H1 (cell line): Measurements from ENCODE around the gene EPN3. TPM values are rescaled to one million over a fixed set of nuclear protein-coding genes. Genes with fewer than 3 reads are reported as not detected.

ENCODE experiments used
- CTCF ChIA-PET: fragments of 300-600 bp; sonication (Branson Sonifier 250); formaldehyde crosslinking; loops from one replicate; lab custom pipeline; 2021; ENCODE audit not compliant: partially characterized antibody; lab: Charles Lee
- POLR2A ChIA-PET: fragments of 300-600 bp; sonication (Branson Sonifier 250); formaldehyde crosslinking; loops from one replicate; lab custom pipeline; 2021; ENCODE audit warnings: inconsistent platforms; ENCODE audit not compliant: partially characterized antibody; lab: Charles Lee
- DNase-seq, 2 experiments: peaks; one replicate each; pipeline versions ENCODE4 v3.0.0 to v3.0.0-alpha.2; 2010 to 2022; ENCODE audit warnings: low spot score in 2 of 2, low read depth in 1 of 2, mixed read lengths in 1 of 2
- FAIRE-seq: peaks from 2 replicates; lab custom pipeline; 2011; peaks lifted over from hg19 to GRCh38; lab: Jason Lieb, UNC
- H2AFZ ChIP-seq: 2 replicates; pipeline ENCODE4 v1.8.1; 2012; ENCODE audit warnings: low read length, inconsistent platforms
- H2AK5ac ChIP-seq: 2 replicates; pipeline ENCODE4 v1.6.1; 2013; ENCODE audit warnings: low read depth, low read length
- H2BK120ac ChIP-seq: replicated peaks from 2 replicates; pipeline ENCODE3; 2013; ENCODE audit warnings: low read depth, low read length, inconsistent platforms
- H2BK12ac ChIP-seq: 2 replicates; pipeline ENCODE4 v1.6.1; 2013; ENCODE audit warnings: low read depth, low read length
- H2BK15ac ChIP-seq: 2 replicates; pipeline ENCODE4 v1.6.1; 2013; ENCODE audit warnings: low read length
- H2BK20ac ChIP-seq: 2 replicates; pipeline ENCODE4 v1.6.1; 2013; ENCODE audit warnings: low read length
- H2BK5ac ChIP-seq: 2 replicates; pipeline ENCODE4 v1.6.1; 2013; ENCODE audit warnings: low read depth, low read length
- H3K14ac ChIP-seq: 2 replicates; pipeline ENCODE4 v1.6.1; 2013; ENCODE audit warnings: inconsistent platforms; ENCODE audit not compliant: insufficient read length
- H3K18ac ChIP-seq: 2 replicates; pipeline ENCODE4 v1.6.1; 2013; ENCODE audit warnings: low read length; ENCODE audit errors: extremely low read depth
- H3K23ac ChIP-seq: 2 replicates; pipeline ENCODE4 v1.6.1; 2013; ENCODE audit warnings: inconsistent platforms; ENCODE audit not compliant: insufficient read length
- H3K23me2 ChIP-seq: 2 replicates; pipeline ENCODE4 v1.6.1; 2013; ENCODE audit warnings: low read depth, low read length
- H3K27ac ChIP-seq: 2 replicates; pipeline ENCODE4 v1.6.1; 2011; ENCODE audit warnings: low read depth, low read length, inconsistent platforms
- H3K27me3 ChIP-seq, 4 experiments: replicated peaks in 1 of 4; 1 replicate in 1 of 4; 2 replicates in 3 of 4; pipeline versions ENCODE4 v1.6.1 to v1.8.1; 2011 to 2013; ENCODE audit warnings: low read length in 3 of 4, mild to moderate bottlenecking in 3 of 4, inconsistent platforms in 2 of 4, mixed read lengths in 2 of 4, moderate library complexity in 1 of 4; ENCODE audit not compliant: control insufficient read depth in 3 of 4, insufficient read depth in 3 of 4; ENCODE audit errors: extremely low read depth in 1 of 4
- H3K36me3 ChIP-seq, 4 experiments: 2 replicates each; pipeline versions ENCODE4 v1.6.1 to v1.8.1; 2011 to 2013; ENCODE audit warnings: mild to moderate bottlenecking in 4 of 4, low read length in 3 of 4, moderate library complexity in 2 of 4, control low read depth in 1 of 4, inconsistent platforms in 1 of 4; ENCODE audit not compliant: insufficient read depth in 4 of 4, control insufficient read depth in 2 of 4
- H3K4ac ChIP-seq: replicated peaks from 2 replicates; pipeline ENCODE3; 2013; ENCODE audit warnings: low read length, low read depth, mixed read lengths, inconsistent platforms; ENCODE audit not compliant: insufficient read length
- H3K4me1 ChIP-seq, 4 experiments: replicated peaks in 1 of 4; 1 replicate in 1 of 4; 2 replicates in 3 of 4; pipeline versions ENCODE4 v1.6.1 to v1.8.1; 2011 to 2013; ENCODE audit warnings: low read length in 3 of 4, inconsistent platforms in 2 of 4, mixed read lengths in 1 of 4; ENCODE audit not compliant: insufficient read depth in 4 of 4, control insufficient read depth in 3 of 4
- H3K4me2 ChIP-seq, 2 experiments: 2 replicates each; pipeline versions ENCODE4 v1.6.1 to v1.8.1; 2011 to 2013; ENCODE audit warnings: low read depth in 2 of 2, low read length in 2 of 2, control low read depth in 1 of 2, inconsistent platforms in 1 of 2, mild to moderate bottlenecking in 1 of 2; ENCODE audit not compliant: insufficient read depth in 1 of 2
- H3K4me3 ChIP-seq, 4 experiments: fragments of 200-600, 300-600 bp in 1 of 4; sonication (generic), shearing (Covaris generic), sonication (Bioruptor Twin) in 1 of 4; 2 replicates each; pipeline versions ENCODE4 v1.5.1 to v1.8.1; 2011 to 2016; ENCODE audit warnings: low read length in 4 of 4, low read depth in 3 of 4, control low read depth in 2 of 4, inconsistent platforms in 2 of 4, mild to moderate bottlenecking in 2 of 4, mixed read lengths in 1 of 4, moderate library complexity in 1 of 4; ENCODE audit not compliant: insufficient read depth in 2 of 4; ENCODE audit errors: extremely low read depth in 1 of 4
- H3K56ac ChIP-seq: replicated peaks from 2 replicates; pipeline ENCODE3; 2013; ENCODE audit warnings: low read depth, mild to moderate bottlenecking, mixed read lengths, low read length, inconsistent platforms; ENCODE audit not compliant: insufficient read length
- H3K79me1 ChIP-seq: 2 replicates; pipeline ENCODE4 v1.6.1; 2013; ENCODE audit warnings: low read depth, low read length, control low read depth
- H3K79me2 ChIP-seq, 2 experiments: 2 replicates each; pipeline versions ENCODE4 v1.6.1 to v1.8.1; 2012 to 2013; ENCODE audit warnings: low read length in 2 of 2, mild to moderate bottlenecking in 2 of 2, inconsistent platforms in 1 of 2; ENCODE audit not compliant: insufficient read depth in 2 of 2, control insufficient read depth in 1 of 2
- H3K9ac ChIP-seq, 4 experiments: replicated peaks in 1 of 4; 1 replicate in 1 of 4; 2 replicates in 3 of 4; pipeline versions ENCODE4 v1.6.1 to v1.8.1; 2011 to 2013; ENCODE audit warnings: low read depth in 3 of 4, low read length in 3 of 4, control low read depth in 2 of 4, mild to moderate bottlenecking in 2 of 4, moderate library complexity in 2 of 4, inconsistent platforms in 1 of 4; ENCODE audit errors: extremely low read depth in 1 of 4
- H3K9me3 ChIP-seq, 2 experiments: 2 replicates each; pipeline versions ENCODE4 v1.6.1 to v1.8.1; 2012 to 2013; ENCODE audit warnings: mild to moderate bottlenecking in 2 of 2, moderate library complexity in 2 of 2, control low read depth in 1 of 2, inconsistent platforms in 1 of 2, low read depth in 1 of 2, low read length in 1 of 2, mixed read lengths in 1 of 2; ENCODE audit not compliant: insufficient read depth in 2 of 2
- H4K20me1 ChIP-seq, 2 experiments: replicated peaks in 1 of 2; 2 replicates each; pipeline versions ENCODE3 to v1.8.1; 2011 to 2013; ENCODE audit warnings: inconsistent platforms in 2 of 2, low read length in 2 of 2, mild to moderate bottlenecking in 1 of 2; ENCODE audit not compliant: insufficient read depth in 2 of 2, control insufficient read depth in 1 of 2
- H4K5ac ChIP-seq: 2 replicates; pipeline ENCODE4 v1.6.1; 2013; ENCODE audit warnings: low read length, low read depth, mixed read lengths, inconsistent platforms; ENCODE audit not compliant: insufficient read length
- H4K8ac ChIP-seq: 2 replicates; pipeline ENCODE4 v1.8.0; 2013; ENCODE audit warnings: mild to moderate bottlenecking, moderate library complexity, low read length, inconsistent platforms; ENCODE audit not compliant: insufficient read depth; ENCODE audit errors: extremely low read depth
- H4K91ac ChIP-seq: replicated peaks from 2 replicates; pipeline ENCODE3; 2013; ENCODE audit warnings: low read length, mixed read lengths, inconsistent platforms; ENCODE audit not compliant: insufficient read length
- BACH1 ChIP-seq: IDR thresholded peaks from 2 replicates; pipeline ENCODE4 v1.6.1; 2012; ENCODE audit warnings: low read length, improper control_type of control experiment
- GABPA ChIP-seq: IDR thresholded peaks from 2 replicates; pipeline ENCODE4 v1.6.1; 2011; ENCODE audit warnings: mild to moderate bottlenecking, low read length, moderate library complexity, borderline replicate concordance; ENCODE audit not compliant: insufficient read depth
- HDAC6 ChIP-seq: IDR thresholded peaks from one replicate; pipeline ENCODE4 v1.7.1; 2012; ENCODE audit warnings: low read depth, mild to moderate bottlenecking, inconsistent platforms, low read length, moderate library complexity
- JUND ChIP-seq: IDR thresholded peaks from 2 replicates; pipeline ENCODE4 v1.6.1; 2011; ENCODE audit warnings: mild to moderate bottlenecking, improper control_type of control experiment, low read length
- KDM1A ChIP-seq: fragments of 200-600, 300-600 bp; sonication (generic); IDR thresholded peaks from 2 replicates; pipeline ENCODE4 v1.7.1; 2016; ENCODE audit warnings: mild to moderate bottlenecking, low read length, borderline replicate concordance
- SIN3A ChIP-seq, 2 experiments: IDR thresholded peaks in 1 of 2; conservative IDR thresholded peaks in 1 of 2; 2 replicates each; pipeline ENCODE4 v1.6.1; 2011 to 2012; ENCODE audit warnings: low read length in 2 of 2, improper control_type of control experiment in 1 of 2, low read depth in 1 of 2, mild to moderate bottlenecking in 1 of 2
- SIRT6 ChIP-seq: IDR thresholded peaks from one replicate; pipeline ENCODE4 v1.7.1; 2012; ENCODE audit warnings: low read length, inconsistent platforms
- TAF1 ChIP-seq: IDR thresholded peaks from 2 replicates; pipeline ENCODE4 v1.6.1; 2011; ENCODE audit warnings: mild to moderate bottlenecking, low read depth, low read length
- TAF7 ChIP-seq: optimal IDR thresholded peaks from 2 replicates; pipeline ENCODE3; 2011; ENCODE audit warnings: low read depth, mild to moderate bottlenecking, inconsistent platforms, low read length, moderate library complexity, borderline replicate concordance
- ZNF274 ChIP-seq: IDR thresholded peaks from 2 replicates; pipeline ENCODE4 v1.7.0; 2012; ENCODE audit warnings: low read length, borderline replicate concordance; ENCODE audit errors: extremely low read depth
- WGBS, 2 experiments: shearing (Covaris generic) in 1 of 2; methylation state at CpG; one replicate each; pipeline versions ENCODE4 v1.1.6 to v1.1.7; 2013 to 2015; ENCODE audit warnings: low lambda C conversion rate in 2 of 2, mixed read lengths in 2 of 2, inconsistent platforms in 1 of 2, low coverage in 1 of 2, missing lambda C conversion rate in 1 of 2; ENCODE audit not compliant: insufficient replicate concordance in 2 of 2, insufficient coverage in 1 of 2, insufficient read length in 1 of 2; ENCODE audit errors: extremely low coverage in 1 of 2, missing lambda C conversion rate in 1 of 2; 5-methylcytosine and 5-hydroxymethylcytosine counted together
- polyA plus RNA-seq, 7 experiments: library from polyadenylated mRNA; depleted of rRNA in 3 of 7; stranded (reverse) in 5 of 7; unstranded in 2 of 7; fragments of >200 nt in 5 of 7; fragments of 200-250 nt in 2 of 7; gene quantifications; 1 replicate in 5 of 7; 2 replicates in 1 of 7; 4 replicates in 1 of 7; pipeline versions ENCODE4 v1.2.1 to v1.2.3, GENCODE V29; 2011 to 2013; ENCODE audit warnings: missing spikeins in 2 of 7, mixed read lengths in 2 of 7
- total RNA-seq: library from RNA; stranded (reverse); fragmentation: NEBNext Ultra II Directional; extraction: Animal tissue kit (Norgen Biotek cat#: 25700); gene quantifications from 2 replicates; pipeline ENCODE4 v1.2.1, GENCODE V29; 2021
- TF ChIP-seq, protein P1 (sequence below): IDR thresholded peaks from 2 replicates; pipeline ENCODE4 v1.6.1; 2012; ENCODE audit warnings: inconsistent platforms

EPN3 gene
- total and polyA plus RNA-seq, 2 of the 8 experiments (the other 6 are each of a cell fraction or from before 2014, with no cell fraction given) = 6.7 to 7.9 TPM

GRCh38 chr17:50527949-50528474, 4.5 kb upstream of the EPN3 start:
- ChIA-PET CTCF (interaction anchor here (0.8 to 2.7 kb wide), 4 partner anchors 12 to 103 kb away, joined by 4 to 9 read pairs (median 6); no protein-coding TSS in a partner anchor), POLR2A (interaction anchor here (0.6 to 1.3 kb wide), 2 partner anchors 49 to 641 kb away, joined by 3 read pairs; no protein-coding TSS in a partner anchor)
- 72% methylated on average over 3 of the region's 4 CpGs; no CpG with 5 or more reads in 1 of the 2 experiments for WGBS, 2 experiments

More at GRCh38 chr17:50527949-50528474, 4.5 kb upstream of the EPN3 start:
- Histone ChIP-seq H3K14ac (no peak overlapping the region), H2BK12ac (no peak overlapping the region), H3K4me2 (no peak overlapping the region), H2BK20ac (no peak overlapping the region), H4K8ac (no peak overlapping the region; the same call in 1 of the 2 replicates), H3K18ac (no peak overlapping the region), H4K20me1 (no peaks in the 10 kb centered on the region), H2AFZ (no peak overlapping the region), H3K36me3 (no peaks in the 10 kb centered on the region), H3K9ac (no peak overlapping the region), H3K23ac (no peak overlapping the region), H3K27me3 (peaks cover 0 to 7% (median 2%) of the 10 kb centered on the region in 4 experiments; a peak in 3 of 7 replicates), H4K91ac (no peak overlapping the region), H3K79me1 (no peaks in the 10 kb centered on the region), H3K79me2 (no peaks in the 10 kb centered on the region), H3K4me3 (no peak overlapping the region), H2BK120ac (no peak overlapping the region), H3K27ac (no peak overlapping the region), H3K4me1 (peaks cover 5 to 13% (median 8%) of the 10 kb centered on the region in 4 experiments), H2AK5ac (no peak overlapping the region), H3K9me3 (no peaks in the 10 kb centered on the region), H3K56ac (no peak overlapping the region), H2BK15ac (0 out of 2 replicates have a peak overlapping the region, but pooled peaks have one; percentile 23), H4K5ac (no peak overlapping the region), H2BK5ac (no peak overlapping the region), H3K23me2 (peaks cover 5% of the 10 kb centered on the region; the same call in 1 of the 2 replicates), H3K4ac (no peak overlapping the region)
- DNase-seq (no peak), FAIRE-seq (no peak)
- TF ChIP-seq GABPA = no peak
- TF ChIP-seq JUND = no peak
- no peak for TF ChIP-seq TAF1
- no peak for TF ChIP-seq HDAC6
- no peak for TF ChIP-seq KDM1A
- TF ChIP-seq ZNF274 = no peak
- no peak for TF ChIP-seq SIN3A (conservative IDR thresholded peaks at IDR 0.05 in 1 of 2, IDR thresholded peaks at IDR 0.05 in 1 of 2; ENCODE audit: low read depth in 1 of 2, low read length in 2 of 2)
- TF ChIP-seq SIRT6 = no peak
- no peak for TF ChIP-seq TAF7
- TF ChIP-seq BACH1 = no peak
- TF ChIP-seq, protein P1, sequence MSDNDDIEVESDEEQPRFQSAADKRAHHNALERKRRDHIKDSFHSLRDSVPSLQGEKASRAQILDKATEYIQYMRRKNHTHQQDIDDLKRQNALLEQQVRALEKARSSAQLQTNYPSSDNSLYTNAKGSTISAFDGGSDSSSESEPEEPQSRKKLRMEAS = no peak
